ENCODE data around the gene DIRAS3. TPM values are rescaled to one million over a fixed set of nuclear protein-coding genes. Genes with fewer than 3 reads are reported as not detected.

DIRAS3 gene
- total and polyA plus RNA-seq, 12 donors: 4.9 to 52.7 (median 14.7) TPM

DNA sequence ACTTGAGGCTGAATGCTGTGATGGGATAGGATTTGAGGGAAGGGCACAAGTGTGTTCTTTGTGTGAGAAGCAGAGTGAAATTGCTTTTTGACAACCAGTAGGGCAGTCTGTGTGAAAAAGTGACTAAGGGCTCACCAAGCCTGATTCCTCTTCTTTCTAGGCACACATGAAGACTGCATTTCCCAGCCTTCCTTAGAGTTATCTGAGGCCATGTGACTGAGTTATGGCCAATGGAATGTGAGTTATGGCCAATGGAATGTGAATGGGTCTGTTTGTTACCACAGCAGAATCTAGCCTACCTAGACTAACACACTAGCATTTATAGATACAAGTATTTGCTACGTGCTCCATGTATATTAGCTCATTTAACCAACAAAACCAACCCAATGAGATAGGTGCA, 35.3 kb upstream of the DIRAS3 start:
- no peak overlapping the region for H3K4me3 ChIP-seq
- intact Hi-C loops (cut with DNase I): no loop called here
- H3K4me1 ChIP-seq: no peaks in the 10 kb centered on the region
- no peak for DNase-seq
- H3K27ac ChIP-seq: no peak overlapping the region
- WGBS, 2 donors: 91 to 92% methylated on average over 1 of the region's 1 CpG
- H3K27me3 ChIP-seq: no peaks in the 10 kb centered on the region
- TF ChIP-seq, protein P1, sequence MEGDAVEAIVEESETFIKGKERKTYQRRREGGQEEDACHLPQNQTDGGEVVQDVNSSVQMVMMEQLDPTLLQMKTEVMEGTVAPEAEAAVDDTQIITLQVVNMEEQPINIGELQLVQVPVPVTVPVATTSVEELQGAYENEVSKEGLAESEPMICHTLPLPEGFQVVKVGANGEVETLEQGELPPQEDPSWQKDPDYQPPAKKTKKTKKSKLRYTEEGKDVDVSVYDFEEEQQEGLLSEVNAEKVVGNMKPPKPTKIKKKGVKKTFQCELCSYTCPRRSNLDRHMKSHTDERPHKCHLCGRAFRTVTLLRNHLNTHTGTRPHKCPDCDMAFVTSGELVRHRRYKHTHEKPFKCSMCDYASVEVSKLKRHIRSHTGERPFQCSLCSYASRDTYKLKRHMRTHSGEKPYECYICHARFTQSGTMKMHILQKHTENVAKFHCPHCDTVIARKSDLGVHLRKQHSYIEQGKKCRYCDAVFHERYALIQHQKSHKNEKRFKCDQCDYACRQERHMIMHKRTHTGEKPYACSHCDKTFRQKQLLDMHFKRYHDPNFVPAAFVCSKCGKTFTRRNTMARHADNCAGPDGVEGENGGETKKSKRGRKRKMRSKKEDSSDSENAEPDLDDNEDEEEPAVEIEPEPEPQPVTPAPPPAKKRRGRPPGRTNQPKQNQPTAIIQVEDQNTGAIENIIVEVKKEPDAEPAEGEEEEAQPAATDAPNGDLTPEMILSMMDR (IDR thresholded peaks at IDR 0.05): no peak
- H3K9me3 ChIP-seq: peaks cover 0 to 12% (median 0%) of the 10 kb centered on the region in 11 donors
- ATAC-seq: no peak
- H3K36me3 ChIP-seq: no peaks in the 10 kb centered on the region

DNA sequence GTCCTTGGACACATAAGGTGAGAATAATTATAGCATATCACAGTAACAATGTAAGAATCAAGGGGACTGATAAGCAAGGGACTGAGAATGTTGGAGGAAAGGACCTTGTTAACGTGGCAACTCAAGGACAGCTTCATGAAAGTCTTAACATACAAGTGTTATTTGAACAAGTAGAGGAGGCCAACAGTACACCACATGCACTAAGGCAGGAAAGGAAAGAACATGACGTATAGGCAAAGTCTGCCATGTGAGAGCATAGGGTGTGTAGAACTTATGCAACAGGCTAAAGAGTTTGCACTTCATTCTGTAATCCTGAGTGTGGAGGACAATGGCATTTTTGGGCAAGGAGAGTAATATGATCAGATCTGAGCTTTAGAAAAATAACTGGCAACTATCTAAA, 33.3 kb upstream of the DIRAS3 start:
- Histone ChIP-seq H3K4me1 (no peaks in the 10 kb centered on the region), H3K4me3 (no peak overlapping the region), H3K36me3 (no peaks in the 10 kb centered on the region), H3K27ac (no peak overlapping the region), H3K9me3 (peaks cover 0 to 11% (median 0%) of the 10 kb centered on the region in 11 donors), H3K27me3 (no peaks in the 10 kb centered on the region)
- intact Hi-C loops (cut with DNase I): no loop called here
- DNase-seq: no peak
- TF ChIP-seq, protein P1 (IDR thresholded peaks at IDR 0.05): no peak
- ATAC-seq: no peak
- WGBS, 2 donors: 44 to 46% methylated on average over 2 of the region's 2 CpGs

DNA sequence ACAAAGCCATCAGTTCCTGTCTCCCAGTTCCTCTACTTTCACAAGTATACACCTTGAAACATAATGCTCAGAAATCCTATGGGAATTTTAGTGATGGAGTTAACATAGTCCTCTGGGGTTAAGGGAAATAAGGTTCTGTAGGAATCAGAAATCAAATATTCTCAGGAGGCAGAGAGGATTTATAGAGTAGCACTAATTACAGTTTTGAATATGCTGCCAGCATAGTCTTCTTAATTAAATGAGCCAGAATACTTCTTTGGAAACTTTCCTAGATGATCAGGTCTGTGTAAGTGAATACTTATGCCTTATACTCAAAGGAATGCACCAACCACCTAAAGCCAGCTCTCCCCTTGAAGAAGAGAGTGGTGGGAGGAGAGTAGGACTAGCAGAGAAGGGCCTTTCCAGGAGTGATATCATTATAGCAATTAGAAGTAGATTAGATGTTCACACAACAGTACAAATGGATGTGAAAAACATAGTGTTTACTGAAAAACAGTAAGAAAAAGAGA, 31.4 kb upstream of the DIRAS3 start:
- H3K36me3 ChIP-seq: no peaks in the 10 kb centered on the region
- TF ChIP-seq, protein P1 (IDR thresholded peaks at IDR 0.05): no peak
- no peak for DNase-seq
- intact Hi-C loops (cut with DNase I): no loop called here
- no peaks in the 10 kb centered on the region for H3K4me1 ChIP-seq
- H3K9me3 ChIP-seq: no peaks in the 10 kb centered on the region
- no peak for ATAC-seq
- H3K27me3 ChIP-seq: no peaks in the 10 kb centered on the region
- no peak overlapping the region for H3K27ac ChIP-seq
- no peak overlapping the region for H3K4me3 ChIP-seq

DNA sequence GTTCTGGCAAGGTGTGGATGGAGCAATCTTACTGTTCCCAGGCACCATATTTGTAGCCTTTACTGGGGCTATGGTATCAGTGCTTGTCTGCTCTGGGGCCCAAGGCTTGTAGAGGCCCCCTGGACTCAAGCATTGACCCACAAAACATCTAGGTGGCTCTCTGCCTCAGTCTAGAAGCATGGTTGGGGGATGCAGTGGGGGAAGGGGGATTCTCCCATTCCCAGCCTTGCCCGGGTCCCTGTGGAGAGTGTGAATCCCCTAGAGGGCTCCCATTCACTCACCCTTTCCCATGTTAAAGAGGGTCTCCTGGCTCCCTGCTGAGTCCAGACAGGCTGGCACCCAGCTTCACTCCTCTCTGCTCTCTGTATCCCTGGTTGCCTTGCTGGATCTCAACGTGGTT, 28.2 kb upstream of the DIRAS3 start:
- Histone ChIP-seq H3K4me3 (no peak overlapping the region), H3K27ac (no peak overlapping the region), H3K9me3 (peaks cover 0 to 9% (median 0%) of the 10 kb centered on the region in 11 donors), H3K36me3 (no peaks in the 10 kb centered on the region), H3K27me3 (no peaks in the 10 kb centered on the region), H3K4me1 (no peaks in the 10 kb centered on the region)
- intact Hi-C loops (cut with DNase I): no loop called here
- no peak for DNase-seq
- WGBS, 2 donors: 79 to 83% methylated on average over 2 of the region's 2 CpGs
- TF ChIP-seq, protein P1 (IDR thresholded peaks at IDR 0.05): no peak
- no peak for ATAC-seq

All from heart right ventricle (tissue), 16 donors.